Transverse colon (tissue), 4 donors: ENCODE data around the gene TCHH.

Source experiments
- CTCF ChIP-seq, 5 experiments: fragments of 200-600 bp in 3 of 5; fragments of 450-650 bp in 2 of 5; sonication (generic) in 3 of 5; IDR thresholded peaks; 1 replicate in 2 of 5; 2 replicates in 3 of 5; pipeline ENCODE4 v1.5.1; 2016 to 2017; ENCODE audit warnings: antibody characterized with exemption in 5 of 5, inconsistent platforms in 3 of 5, mild to moderate bottlenecking in 2 of 5, moderate library complexity in 1 of 5
- POLR2A ChIP-seq: fragments of 450-650 bp; IDR thresholded peaks from one replicate; pipeline ENCODE4 v1.6.1; 2016; ENCODE audit warnings: antibody characterized with exemption, mild to moderate bottlenecking, moderate library complexity
- POLR2AphosphoS5 ChIP-seq, 3 donors: sonication (generic); formaldehyde crosslinking; IDR thresholded peaks; one replicate each; pipeline ENCODE4 v1.6.1; 2016; ENCODE audit warnings: antibody characterized with exemption in 3 of 3

- TF ChIP-seq POLR2A (no peak), POLR2AphosphoS5 (IDR thresholded peaks at IDR 0.05) (no peak), CTCF (IDR thresholded peaks at IDR 0.05) (no peak)
Measured at GRCh38 chr1:152118915-152119314, 3.7 kb upstream of the TCHH start.
